Prostate gland (tissue), 2 donors: ENCODE data around the gene EDAR. TPM values are rescaled to one million over a fixed set of nuclear protein-coding genes. Genes with fewer than 3 reads are reported as not detected.

Experiments used
- DNase-seq: peaks from one replicate; pipeline ENCODE4 v3.0.0-alpha.2; 2019; ENCODE audit warnings: low spot score
- H3K27ac ChIP-seq, 2 donors: fragments of 200-600 bp; sonication (generic); 2 replicates each; pipeline ENCODE4 v1.5.1; 2017 to 2019
- H3K27me3 ChIP-seq: fragments of 200-600 bp; sonication (generic); replicated peaks from 2 replicates; pipeline ENCODE4 v1.5.1; 2019; ENCODE audit not compliant: insufficient read depth
- H3K36me3 ChIP-seq, 2 donors: fragments of 200-600 bp; sonication (generic); 1 replicate in 1 of 2; 2 replicates in 1 of 2; pipeline versions ENCODE4 v1.5.1 to v1.8.1; 2017 to 2019
- H3K4me1 ChIP-seq: fragments of 200-600 bp; sonication (generic); replicated peaks from 2 replicates; pipeline ENCODE4 v1.5.1; 2019
- H3K4me3 ChIP-seq, 2 donors: fragments of 200-600 bp; sonication (generic); 2 replicates each; pipeline ENCODE4 v1.5.1; 2017 to 2019
- H3K9me3 ChIP-seq: fragments of 200-600 bp; sonication (generic); 2 replicates; pipeline ENCODE4 v1.5.1; 2017
- POLR2A ChIP-seq: fragments of 450-650 bp; IDR thresholded peaks from one replicate; pipeline ENCODE4 v1.6.1; 2016; ENCODE audit warnings: antibody characterized with exemption, mild to moderate bottlenecking
- POLR2AphosphoS5 ChIP-seq: sonication (generic); formaldehyde crosslinking; IDR thresholded peaks from one replicate; pipeline ENCODE4 v1.6.1; 2017; ENCODE audit warnings: antibody characterized with exemption
- WGBS: methylation state at CpG from one replicate; pipeline ENCODE4 v1.1.5; 2018; 5-methylcytosine and 5-hydroxymethylcytosine counted together
- intact Hi-C: fragments of 100-400 bp; cut with DNase I; formaldehyde crosslinking; loops from one replicate; pipeline ENCODE4 v1.14.2; 2022
- total RNA-seq, 2 donors: library from RNA; depleted of rRNA; stranded (reverse); fragments of >200 nt; gene quantifications; one replicate each; pipeline ENCODE4 v1.1.0, GENCODE V29; 2016
- TF ChIP-seq, protein P1 (sequence below), 4 experiments: fragments of 200-600 bp in 2 of 4; fragments of 450-650 bp in 2 of 4; sonication (generic) in 2 of 4; IDR thresholded peaks; 1 replicate in 3 of 4; 2 replicates in 1 of 4; pipeline ENCODE4 v1.5.1; 2016 to 2019; ENCODE audit warnings: antibody characterized with exemption in 4 of 4, mild to moderate bottlenecking in 2 of 4, moderate library complexity in 2 of 4

EDAR gene
- total RNA-seq, 2 donors from 2014 or later, result 0.46 to 0.68 TPM

DNA sequence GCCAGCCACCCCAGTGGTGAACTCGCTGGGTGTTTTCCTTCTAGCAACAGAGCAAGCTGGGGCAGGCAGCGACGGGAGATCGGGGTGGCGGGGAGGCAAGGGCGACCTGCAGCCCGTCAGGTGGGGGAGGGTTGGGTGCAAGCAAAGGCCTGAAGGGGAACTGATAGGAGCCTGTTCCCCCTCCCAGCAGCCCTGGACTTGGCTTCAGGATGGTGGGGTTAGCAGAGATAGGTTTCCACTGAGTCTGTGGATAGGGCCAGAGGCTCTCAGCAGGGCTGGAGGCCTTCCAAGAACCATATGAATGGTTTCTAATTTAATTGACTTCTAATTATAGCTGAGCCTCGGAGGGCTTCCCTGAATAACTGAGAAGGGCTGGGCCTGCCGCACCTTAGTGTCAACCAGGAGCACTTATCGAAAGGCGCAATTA is 55.3 kb downstream of the EDAR start:
- Histone ChIP-seq H3K9me3 (no peaks in the 10 kb centered on the region), H3K27me3 (no peaks in the 10 kb centered on the region), H3K36me3 (no peaks in the 10 kb centered on the region), H3K4me1 (no peaks in the 10 kb centered on the region), H3K4me3 (no peak overlapping the region), H3K27ac (no peak overlapping the region)
- intact Hi-C loops, result no loop called here
- DNase-seq, result peak; percentile 71
- 59% methylated on average over 11 of the region's 11 CpGs for WGBS
- no peak for TF ChIP-seq POLR2A
- TF ChIP-seq, protein P1, sequence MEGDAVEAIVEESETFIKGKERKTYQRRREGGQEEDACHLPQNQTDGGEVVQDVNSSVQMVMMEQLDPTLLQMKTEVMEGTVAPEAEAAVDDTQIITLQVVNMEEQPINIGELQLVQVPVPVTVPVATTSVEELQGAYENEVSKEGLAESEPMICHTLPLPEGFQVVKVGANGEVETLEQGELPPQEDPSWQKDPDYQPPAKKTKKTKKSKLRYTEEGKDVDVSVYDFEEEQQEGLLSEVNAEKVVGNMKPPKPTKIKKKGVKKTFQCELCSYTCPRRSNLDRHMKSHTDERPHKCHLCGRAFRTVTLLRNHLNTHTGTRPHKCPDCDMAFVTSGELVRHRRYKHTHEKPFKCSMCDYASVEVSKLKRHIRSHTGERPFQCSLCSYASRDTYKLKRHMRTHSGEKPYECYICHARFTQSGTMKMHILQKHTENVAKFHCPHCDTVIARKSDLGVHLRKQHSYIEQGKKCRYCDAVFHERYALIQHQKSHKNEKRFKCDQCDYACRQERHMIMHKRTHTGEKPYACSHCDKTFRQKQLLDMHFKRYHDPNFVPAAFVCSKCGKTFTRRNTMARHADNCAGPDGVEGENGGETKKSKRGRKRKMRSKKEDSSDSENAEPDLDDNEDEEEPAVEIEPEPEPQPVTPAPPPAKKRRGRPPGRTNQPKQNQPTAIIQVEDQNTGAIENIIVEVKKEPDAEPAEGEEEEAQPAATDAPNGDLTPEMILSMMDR (IDR thresholded peaks at IDR 0.05), result no peak
- TF ChIP-seq POLR2AphosphoS5, result peak; percentile 35

DNA sequence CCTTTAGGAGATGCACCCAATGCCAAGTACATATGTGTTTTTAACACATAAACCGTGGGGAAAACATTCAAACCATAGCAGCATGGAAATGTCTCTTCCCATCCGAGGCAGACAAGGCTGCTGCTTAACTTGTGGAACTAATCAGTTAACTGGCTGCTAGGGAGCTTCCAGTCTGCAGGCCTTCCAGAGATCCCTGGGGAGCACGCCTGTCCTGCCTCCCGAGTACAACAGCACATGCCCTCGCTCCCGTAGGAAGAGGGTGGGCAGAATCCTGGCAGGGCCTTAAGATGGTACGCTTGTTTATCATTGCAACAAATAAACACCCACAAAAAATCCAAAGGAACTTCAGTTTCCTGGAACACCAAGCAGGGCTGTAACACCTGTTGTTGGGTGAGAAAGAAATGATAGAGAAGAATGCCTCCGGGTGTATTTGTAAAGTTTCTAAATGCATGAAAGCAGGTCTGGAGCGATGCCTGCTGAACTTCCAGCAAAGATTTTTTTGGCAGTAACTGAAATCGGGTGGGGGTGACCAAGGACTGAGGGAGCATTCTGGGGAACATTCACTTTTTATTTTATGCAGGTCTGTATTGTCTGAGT is 56.2 kb downstream of the EDAR start:
- intact Hi-C loops, result no loop called here
- WGBS, result 49% methylated on average over 10 of the region's 10 CpGs
- Histone ChIP-seq H3K4me3 (no peak overlapping the region), H3K27ac (peak overlapping the region in 1 of 2 donors; percentile 19), H3K9me3 (no peaks in the 10 kb centered on the region), H3K4me1 (no peaks in the 10 kb centered on the region), H3K27me3 (no peaks in the 10 kb centered on the region), H3K36me3 (no peaks in the 10 kb centered on the region)
- TF ChIP-seq POLR2AphosphoS5 (no peak), POLR2A (no peak)
- TF ChIP-seq, protein P1 (IDR thresholded peaks at IDR 0.05), result no peak
- DNase-seq, result no peak

DNA sequence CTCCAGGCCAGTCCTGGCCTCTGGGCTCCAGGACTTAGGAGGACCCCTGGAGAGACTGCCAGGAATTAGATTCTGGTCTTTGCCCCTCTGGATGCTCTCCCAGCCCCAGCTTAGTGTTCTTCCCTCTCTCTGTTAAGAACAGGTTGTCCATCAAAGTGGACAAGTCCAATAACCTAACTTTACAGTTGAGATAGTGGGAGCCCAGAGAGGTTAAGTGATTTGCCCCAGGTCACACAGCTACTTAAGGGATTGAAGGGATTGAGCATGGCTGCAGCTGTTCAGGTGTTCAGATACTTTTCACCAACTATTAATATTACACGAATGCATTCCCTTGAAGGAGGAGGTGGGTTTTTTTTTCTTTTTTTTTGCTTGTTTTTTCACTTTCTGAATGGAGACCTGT is 57.6 kb downstream of the EDAR start:
- H3K27me3 ChIP-seq, result no peaks in the 10 kb centered on the region
- no peaks in the 10 kb centered on the region for H3K9me3 ChIP-seq
- H3K4me1 ChIP-seq, result no peaks in the 10 kb centered on the region
- H3K4me3 ChIP-seq, result no peak overlapping the region
- intact Hi-C loops, result no loop called here
- WGBS, result 85% methylated on average over 1 of the region's 1 CpG
- H3K36me3 ChIP-seq, result no peaks in the 10 kb centered on the region
- TF ChIP-seq POLR2A, result no peak
- TF ChIP-seq, protein P1 (IDR thresholded peaks at IDR 0.05), result no peak
- no peak for TF ChIP-seq POLR2AphosphoS5
- no peak for DNase-seq
- H3K27ac ChIP-seq, result no peak overlapping the region

DNA sequence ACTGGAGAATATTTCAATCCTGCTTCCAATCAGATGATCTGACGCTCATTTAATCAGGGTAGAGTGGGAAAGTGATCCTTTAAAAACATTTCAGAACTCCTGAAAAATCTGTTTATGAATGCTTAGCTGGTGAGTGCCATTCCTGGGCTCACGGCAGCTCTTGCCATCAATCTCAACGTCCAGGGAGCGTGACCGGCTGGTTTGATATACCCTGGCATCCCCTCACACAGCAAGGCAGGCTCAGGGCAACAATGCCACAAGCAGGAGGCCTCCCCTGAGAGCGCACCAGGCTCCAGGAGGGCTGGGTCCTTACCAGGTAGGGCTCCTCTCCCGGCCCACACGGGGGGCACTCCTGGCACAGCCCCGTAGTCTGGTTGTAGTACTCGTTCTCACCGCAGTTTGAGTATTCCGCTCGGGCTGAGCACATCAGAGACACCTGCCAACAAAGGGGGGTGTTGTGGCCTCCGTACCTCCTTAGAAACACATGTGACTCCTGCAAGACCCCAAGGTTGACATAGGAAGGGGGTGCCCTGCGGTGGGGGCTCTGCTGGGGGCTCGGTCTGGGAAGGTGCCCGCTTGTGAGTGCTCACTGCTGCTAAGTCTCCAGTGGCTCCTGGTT is 59.1 kb downstream of the EDAR start:
- Histone ChIP-seq H3K36me3 (no peaks in the 10 kb centered on the region), H3K9me3 (no peaks in the 10 kb centered on the region), H3K27me3 (no peaks in the 10 kb centered on the region), H3K4me1 (no peaks in the 10 kb centered on the region), H3K27ac (no peak overlapping the region), H3K4me3 (no peak overlapping the region)
- WGBS, result 90% methylated on average over 17 of the region's 17 CpGs
- intact Hi-C loops, result loop anchor here (2.0 to 10.0 kb wide), 2 partner anchors 59 to 565 kb away; partner anchors contain the start of gene EDAR
- TF ChIP-seq, protein P1 (IDR thresholded peaks at IDR 0.05), result no peak
- TF ChIP-seq POLR2AphosphoS5 (no peak), POLR2A (no peak)
- DNase-seq, result no peak
